ENCODE data around the gene SIAE. TPM values are rescaled to one million over a fixed set of nuclear protein-coding genes. Genes with fewer than 3 reads are reported as not detected.

SIAE gene
- total RNA-seq, 4 donors from 2014 or later = 8.5 to 17.1 (median 12.8) TPM

DNA sequence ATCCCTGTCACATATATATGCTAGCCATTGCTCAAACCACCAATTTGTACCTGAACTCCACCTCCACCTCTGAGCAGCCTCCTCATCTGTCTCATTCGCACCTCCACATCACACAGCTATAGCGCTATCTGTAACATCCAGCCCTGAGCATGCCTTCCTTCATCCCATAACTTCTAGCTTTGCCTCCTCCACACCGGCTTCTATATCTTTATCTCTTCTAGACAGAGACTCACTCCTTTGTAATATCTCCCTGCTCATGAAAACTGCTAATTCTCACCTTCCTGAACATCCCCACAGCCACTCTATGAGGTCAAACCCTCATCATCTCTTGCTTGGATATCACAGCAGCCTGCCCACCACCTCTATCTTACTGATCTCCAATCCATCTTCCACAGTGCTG, 5.9 kb downstream of the SIAE start:
- TF ChIP-seq, protein P1, sequence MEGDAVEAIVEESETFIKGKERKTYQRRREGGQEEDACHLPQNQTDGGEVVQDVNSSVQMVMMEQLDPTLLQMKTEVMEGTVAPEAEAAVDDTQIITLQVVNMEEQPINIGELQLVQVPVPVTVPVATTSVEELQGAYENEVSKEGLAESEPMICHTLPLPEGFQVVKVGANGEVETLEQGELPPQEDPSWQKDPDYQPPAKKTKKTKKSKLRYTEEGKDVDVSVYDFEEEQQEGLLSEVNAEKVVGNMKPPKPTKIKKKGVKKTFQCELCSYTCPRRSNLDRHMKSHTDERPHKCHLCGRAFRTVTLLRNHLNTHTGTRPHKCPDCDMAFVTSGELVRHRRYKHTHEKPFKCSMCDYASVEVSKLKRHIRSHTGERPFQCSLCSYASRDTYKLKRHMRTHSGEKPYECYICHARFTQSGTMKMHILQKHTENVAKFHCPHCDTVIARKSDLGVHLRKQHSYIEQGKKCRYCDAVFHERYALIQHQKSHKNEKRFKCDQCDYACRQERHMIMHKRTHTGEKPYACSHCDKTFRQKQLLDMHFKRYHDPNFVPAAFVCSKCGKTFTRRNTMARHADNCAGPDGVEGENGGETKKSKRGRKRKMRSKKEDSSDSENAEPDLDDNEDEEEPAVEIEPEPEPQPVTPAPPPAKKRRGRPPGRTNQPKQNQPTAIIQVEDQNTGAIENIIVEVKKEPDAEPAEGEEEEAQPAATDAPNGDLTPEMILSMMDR (IDR thresholded peaks at IDR 0.05; ENCODE audit: low read depth) = no peak

DNA sequence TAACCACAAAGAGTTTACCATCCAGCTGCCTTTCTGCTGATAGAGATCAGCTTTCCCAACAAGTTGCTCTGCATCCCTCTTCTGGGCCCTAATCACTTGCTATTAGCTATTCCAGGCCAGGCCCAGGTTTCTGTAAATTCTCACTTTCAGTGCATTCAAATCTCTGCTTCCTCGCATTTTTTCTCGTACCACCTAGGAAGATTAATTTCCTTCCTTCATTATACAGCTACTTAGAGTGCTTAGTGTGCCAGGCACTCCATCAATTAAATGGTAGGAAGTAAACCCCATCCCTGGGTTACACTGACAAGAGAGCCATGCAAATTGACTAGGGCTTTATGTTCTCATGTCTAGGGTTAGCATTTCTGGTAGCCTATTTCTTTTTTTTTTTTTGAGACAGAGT, 9.7 kb downstream of the SIAE start:
- TF ChIP-seq, protein P1 (IDR thresholded peaks at IDR 0.05; ENCODE audit: low read depth) = no peak

DNA sequence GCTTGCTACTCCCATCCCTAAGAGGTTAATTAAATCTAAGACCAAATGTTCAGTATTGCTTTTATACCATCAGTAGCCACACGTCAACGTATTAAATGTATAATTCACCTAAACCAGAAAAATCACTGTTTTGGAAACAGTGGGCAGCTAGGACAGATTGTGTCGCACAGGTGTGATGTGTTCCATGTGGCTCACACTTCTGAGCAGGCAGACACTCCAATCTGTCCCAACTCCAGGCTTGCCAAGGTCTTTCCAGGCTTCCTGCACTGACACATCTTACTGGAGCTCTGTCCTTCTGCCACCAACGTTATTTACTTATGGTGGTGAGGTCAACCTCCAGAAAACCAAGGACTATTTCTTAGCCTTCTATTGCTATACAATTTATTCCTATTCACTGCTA, 11.4 kb downstream of the SIAE start:
- TF ChIP-seq, protein P1 (IDR thresholded peaks at IDR 0.05; ENCODE audit: low read depth) = no peak

DNA sequence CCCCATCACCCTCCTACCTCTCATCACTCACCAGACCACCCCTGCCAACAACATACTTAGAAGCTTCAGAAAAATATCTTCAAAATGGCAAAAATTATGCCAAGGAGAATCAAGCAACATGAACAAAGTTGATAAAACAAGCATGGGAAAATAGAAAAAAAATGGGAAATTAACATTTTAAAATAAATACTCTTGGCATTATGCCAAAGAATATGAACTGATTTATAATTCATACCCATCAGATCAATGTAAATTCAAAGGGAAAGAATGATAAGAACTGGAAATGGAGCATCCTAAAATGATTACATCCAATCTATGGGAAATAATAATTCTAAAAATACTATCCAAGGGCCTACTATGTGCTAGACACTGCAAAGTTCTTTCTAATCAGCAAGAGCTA, 12.0 kb downstream of the SIAE start:
- TF ChIP-seq, protein P1 (IDR thresholded peaks at IDR 0.05; ENCODE audit: low read depth) = no peak

- TF ChIP-seq, protein P1 (IDR thresholded peaks at IDR 0.05; ENCODE audit: low read depth) = no peak
Measured at GRCh38 chr11:124658986-124659385, 14.6 kb downstream of the SIAE start.

GRCh38 chr11:124658501-124658900, 15.0 kb downstream of the SIAE start:
- TF ChIP-seq, protein P1 (IDR thresholded peaks at IDR 0.05; ENCODE audit: low read depth) = no peak

DNA sequence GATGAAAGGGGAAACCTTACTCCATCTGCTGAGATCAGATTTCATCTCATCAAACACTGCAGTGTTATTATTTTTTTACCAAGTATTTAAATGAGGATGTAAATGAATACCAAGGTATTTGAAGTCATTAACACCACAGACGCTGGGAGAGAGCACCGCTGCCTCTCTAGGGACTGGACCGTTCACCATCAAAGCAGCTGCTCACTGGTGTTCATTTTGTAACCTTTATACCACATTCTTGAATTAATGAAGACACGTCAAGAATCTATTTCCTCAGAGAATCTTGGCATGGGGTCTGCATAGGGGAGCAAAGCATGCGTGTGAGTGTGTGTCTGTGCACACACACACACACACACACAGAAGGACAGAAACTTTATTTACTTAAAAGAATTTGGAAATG, 15.6 kb downstream of the SIAE start:
- TF ChIP-seq, protein P1 (IDR thresholded peaks at IDR 0.05; ENCODE audit: low read depth) = no peak

All from subcutaneous adipose tissue (tissue), 4 donors.